Kidney (tissue), 14 donors: ENCODE measurements around the gene CNGA3. TPM values are rescaled to one million over a fixed set of nuclear protein-coding genes. Genes with fewer than 3 reads are reported as not detected.

Source experiments
- DNase-seq, 5 donors: peaks; one replicate each; pipeline ENCODE4 v3.0.0-alpha.2; 2013 to 2020
- FAIRE-seq: peaks from 2 replicates; lab custom pipeline; 2012; peaks lifted over from hg19 to GRCh38; lab: Jason Lieb, UNC
- H3K27ac ChIP-seq, 2 donors: one replicate each; pipeline ENCODE4 v1.7.0; 2013; ENCODE audit warnings: low read depth in 2 of 2, low read length in 2 of 2, inconsistent platforms in 1 of 2
- H3K27me3 ChIP-seq: one replicate; pipeline ENCODE4 v1.7.1; 2013; ENCODE audit warnings: low read length, inconsistent platforms; ENCODE audit not compliant: control insufficient read depth, insufficient read depth
- H3K36me3 ChIP-seq, 3 donors: one replicate each; pipeline versions ENCODE4 v1.7.0 to v1.7.1; 2013; ENCODE audit warnings: low read length in 3 of 3, control low read depth in 1 of 3, inconsistent platforms in 1 of 3; ENCODE audit not compliant: insufficient read depth in 3 of 3, control insufficient read depth in 2 of 3
- H3K4me1 ChIP-seq, 3 donors: one replicate each; pipeline versions ENCODE4 v1.7.0 to v1.7.1; 2013; ENCODE audit warnings: low read length in 3 of 3, inconsistent platforms in 1 of 3, low read depth in 1 of 3; ENCODE audit not compliant: control insufficient read depth in 2 of 3, insufficient read depth in 2 of 3
- H3K4me3 ChIP-seq, 3 donors: one replicate each; pipeline versions ENCODE4 v1.7.0 to v1.8.1; 2013; ENCODE audit warnings: low read length in 3 of 3, control low read depth in 1 of 3, inconsistent platforms in 1 of 3
- H3K9ac ChIP-seq, 3 donors: one replicate each; pipeline versions ENCODE4 v1.7.0 to v1.7.1; 2013; ENCODE audit warnings: low read length in 3 of 3, control low read depth in 1 of 3, inconsistent platforms in 1 of 3
- H3K9me3 ChIP-seq, 3 donors: one replicate each; pipeline versions ENCODE4 v1.7.0 to v1.7.1; 2013; ENCODE audit warnings: low read length in 3 of 3, control low read depth in 1 of 3, inconsistent platforms in 1 of 3; ENCODE audit not compliant: control insufficient read depth in 2 of 3, insufficient read depth in 1 of 3
- intact Hi-C: fragments of 100-400 bp; cut with DNase I; formaldehyde crosslinking; loops from one replicate; pipeline ENCODE4 v1.11.1; 2022
- polyA plus RNA-seq: library from polyadenylated mRNA; stranded (reverse); fragments of 350-450 nt; fragmentation: Illumina TruSeq; extraction: RNeasy Lipid Tissue Mini Kit (QIAGEN cat#74804); gene quantifications from one replicate; pipeline ENCODE4 v1.2.3, GENCODE V29; 2014; ENCODE audit warnings: low read depth, low replicate concordance; ENCODE audit not compliant: insufficient read depth
- total RNA-seq: library from RNA; stranded (reverse); fragmentation: NEBNext Ultra II Directional; extraction: Animal tissue kit (Norgen Biotek cat#: 25700); gene quantifications from one replicate; pipeline ENCODE4 v1.2.1, GENCODE V29; 2021
- TF ChIP-seq, protein P1 (sequence below): IDR thresholded peaks from 3 replicates; pipeline ENCODE4 v1.5.1; 2012; ENCODE audit warnings: mild to moderate bottlenecking, moderate library complexity, borderline replicate concordance; ENCODE audit not compliant: insufficient read depth; ENCODE audit errors: extremely low read depth
- donor health status: control.
- donor health status: control.
- donor health status: control.
- donor health status: control.
- donor health status: control.
- donor health status: DM: yes; HTN: yes; CAD: no.
- donor health status: Normal renal cell carcinoma (clear cell type).

CNGA3 gene
- total and polyA plus RNA-seq, 2 donors from 2014 or later, result not detected

DNA sequence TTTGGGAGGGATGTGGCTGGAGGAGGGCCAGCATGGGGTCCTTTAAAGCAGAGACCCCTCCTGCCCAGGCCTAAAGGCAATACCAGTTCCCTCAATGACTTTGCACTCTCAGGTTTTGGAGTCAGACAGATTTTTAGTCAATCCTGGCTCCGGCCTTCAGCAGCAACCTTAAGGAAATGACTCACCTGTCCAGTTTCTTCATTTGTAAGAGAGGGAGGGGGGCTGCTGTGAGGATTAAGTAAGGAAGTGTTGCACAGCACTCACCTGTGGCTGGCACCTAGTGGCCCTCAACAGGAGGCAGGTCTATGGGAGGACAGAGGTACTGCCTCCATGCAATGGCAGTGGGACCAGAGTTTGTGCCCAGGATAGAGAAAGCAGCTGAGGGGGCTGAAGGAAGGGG is 13.7 kb downstream of the CNGA3 start:
- intact Hi-C loops, result no loop called here
- no peaks in the 10 kb centered on the region for H3K36me3 ChIP-seq
- TF ChIP-seq, protein P1, sequence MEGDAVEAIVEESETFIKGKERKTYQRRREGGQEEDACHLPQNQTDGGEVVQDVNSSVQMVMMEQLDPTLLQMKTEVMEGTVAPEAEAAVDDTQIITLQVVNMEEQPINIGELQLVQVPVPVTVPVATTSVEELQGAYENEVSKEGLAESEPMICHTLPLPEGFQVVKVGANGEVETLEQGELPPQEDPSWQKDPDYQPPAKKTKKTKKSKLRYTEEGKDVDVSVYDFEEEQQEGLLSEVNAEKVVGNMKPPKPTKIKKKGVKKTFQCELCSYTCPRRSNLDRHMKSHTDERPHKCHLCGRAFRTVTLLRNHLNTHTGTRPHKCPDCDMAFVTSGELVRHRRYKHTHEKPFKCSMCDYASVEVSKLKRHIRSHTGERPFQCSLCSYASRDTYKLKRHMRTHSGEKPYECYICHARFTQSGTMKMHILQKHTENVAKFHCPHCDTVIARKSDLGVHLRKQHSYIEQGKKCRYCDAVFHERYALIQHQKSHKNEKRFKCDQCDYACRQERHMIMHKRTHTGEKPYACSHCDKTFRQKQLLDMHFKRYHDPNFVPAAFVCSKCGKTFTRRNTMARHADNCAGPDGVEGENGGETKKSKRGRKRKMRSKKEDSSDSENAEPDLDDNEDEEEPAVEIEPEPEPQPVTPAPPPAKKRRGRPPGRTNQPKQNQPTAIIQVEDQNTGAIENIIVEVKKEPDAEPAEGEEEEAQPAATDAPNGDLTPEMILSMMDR, result no peak
- H3K27me3 ChIP-seq, result no peaks in the 10 kb centered on the region
- DNase-seq (no peak), FAIRE-seq (no peak)
- H3K4me1 ChIP-seq, result no peaks in the 10 kb centered on the region
- no peak overlapping the region for H3K27ac ChIP-seq
- peaks cover 0 to 4% (median 0%) of the 10 kb centered on the region in 3 donors for H3K9me3 ChIP-seq
- H3K9ac ChIP-seq, result no peak overlapping the region
- H3K4me3 ChIP-seq, result no peak overlapping the region

DNA sequence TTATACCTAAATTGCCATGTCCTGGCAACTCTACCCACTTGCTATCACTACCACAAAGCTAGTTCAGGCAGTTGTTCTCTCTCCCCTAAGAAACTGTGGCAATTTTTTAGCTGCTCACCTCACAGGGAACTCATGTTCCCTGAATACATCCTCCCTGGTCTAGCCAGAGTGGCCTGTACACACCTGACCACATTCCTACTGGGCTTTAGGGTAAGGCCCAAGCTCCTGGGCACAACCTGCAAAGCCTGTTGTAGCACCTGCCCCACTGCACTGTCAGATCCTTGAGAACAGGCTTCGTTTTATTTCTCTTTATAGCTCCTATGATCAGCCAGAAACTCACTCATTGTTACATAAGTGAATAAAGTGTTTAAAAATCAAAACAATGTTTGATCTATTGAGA is 21.5 kb downstream of the CNGA3 start:
- no peak for DNase-seq
- FAIRE-seq, result no peak
- intact Hi-C loops, result no loop called here

DNA sequence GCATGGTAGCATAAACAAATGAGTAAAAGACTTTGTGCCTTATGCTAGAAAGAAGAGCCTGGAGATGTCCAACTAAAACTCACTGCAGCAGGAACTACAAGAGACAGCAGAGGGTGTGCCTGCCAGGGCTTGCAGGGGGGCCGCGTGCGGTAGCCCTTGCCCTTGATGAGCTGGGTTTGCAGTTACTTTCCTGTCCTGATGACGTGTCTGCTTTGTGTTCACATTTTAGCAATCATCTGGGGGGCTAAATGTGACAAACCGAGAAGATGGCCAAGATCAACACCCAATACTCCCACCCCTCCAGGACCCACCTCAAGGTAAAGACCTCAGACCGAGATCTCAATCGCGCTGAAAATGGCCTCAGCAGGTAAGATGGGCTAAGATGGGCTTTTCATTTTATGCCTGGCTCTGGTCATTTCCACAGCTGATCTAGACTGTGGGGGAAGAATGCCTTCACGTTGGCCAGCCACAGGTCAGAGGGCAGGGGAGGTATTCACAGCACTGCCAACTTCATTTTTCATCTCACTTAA is 23.5 kb downstream of the CNGA3 start:
- no peak overlapping the region for H3K27ac ChIP-seq
- intact Hi-C loops, result no loop called here
- peaks cover 0 to 2% (median 0%) of the 10 kb centered on the region in 3 donors for H3K4me1 ChIP-seq
- no peak overlapping the region for H3K4me3 ChIP-seq
- DNase-seq (no peak), FAIRE-seq (no peak)
- H3K27me3 ChIP-seq, result no peaks in the 10 kb centered on the region
- no peak overlapping the region for H3K9ac ChIP-seq
- no peaks in the 10 kb centered on the region for H3K36me3 ChIP-seq
- TF ChIP-seq, protein P1, result no peak
- H3K9me3 ChIP-seq, result no peaks in the 10 kb centered on the region

More for the DNA sequence above, 21.5 kb downstream of the CNGA3 start:
- Histone ChIP-seq H3K9ac (no peak overlapping the region), H3K4me3 (no peak overlapping the region), H3K4me1 (no peaks in the 10 kb centered on the region), H3K9me3 (peaks cover 0 to 4% (median 0%) of the 10 kb centered on the region in 3 donors), H3K27ac (no peak overlapping the region), H3K27me3 (no peaks in the 10 kb centered on the region), H3K36me3 (no peaks in the 10 kb centered on the region)
- TF ChIP-seq, protein P1, result no peak

DNA sequence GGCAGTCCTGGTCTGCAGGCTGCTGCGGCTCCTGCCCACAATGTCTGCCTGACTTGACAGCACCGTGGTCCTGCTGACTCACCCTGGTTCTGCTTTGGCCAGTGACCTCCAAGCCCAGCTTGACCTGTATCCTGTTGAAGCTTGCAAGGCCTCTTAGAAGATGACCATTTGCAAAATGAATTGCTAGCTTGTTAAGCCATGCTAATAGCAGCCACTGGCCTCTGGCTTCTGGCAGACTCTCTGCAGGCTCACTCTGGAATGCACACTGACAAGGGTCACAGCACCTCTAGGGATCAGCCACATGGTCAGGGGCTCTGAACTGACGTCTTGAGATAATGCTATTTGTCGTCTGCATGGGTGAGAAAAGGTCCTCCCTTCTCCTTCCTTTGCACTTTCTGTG is 25.9 kb downstream of the CNGA3 start:
- no peaks in the 10 kb centered on the region for H3K27me3 ChIP-seq
- H3K27ac ChIP-seq, result no peak overlapping the region
- DNase-seq, result no peak
- no peak overlapping the region for H3K9ac ChIP-seq
- H3K9me3 ChIP-seq, result no peaks in the 10 kb centered on the region
- TF ChIP-seq, protein P1, result no peak
- intact Hi-C loops, result no loop called here
- no peak overlapping the region for H3K4me3 ChIP-seq
- FAIRE-seq, result no peak
- no peaks in the 10 kb centered on the region for H3K36me3 ChIP-seq
- H3K4me1 ChIP-seq, result peaks cover 0 to 4% (median 0%) of the 10 kb centered on the region in 3 donors
